H9 (cell line): ENCODE measurements around the gene PTPRK. TPM values are rescaled to one million over a fixed set of nuclear protein-coding genes. Genes with fewer than 3 reads are reported as not detected.

Experiments used
- DNase-seq: peaks from one replicate; pipeline ENCODE4 v3.0.0-alpha.2; 2017
- H2AFZ ChIP-seq: one replicate; pipeline ENCODE4 v1.6.1; 2013; ENCODE audit warnings: mild to moderate bottlenecking, low read length, control low read depth, moderate library complexity
- H2AK5ac ChIP-seq: 2 replicates; pipeline ENCODE4 v1.6.1; 2013; ENCODE audit warnings: low read length, control low read depth, mixed read lengths; ENCODE audit not compliant: insufficient read length
- H2BK120ac ChIP-seq: one replicate; pipeline ENCODE4 v1.6.1; 2013; ENCODE audit warnings: low read depth, mild to moderate bottlenecking, low read length, control low read depth, inconsistent platforms; ENCODE audit not compliant: poor library complexity, severe bottlenecking
- H2BK12ac ChIP-seq: 2 replicates; pipeline ENCODE4 v1.6.1; 2013; ENCODE audit warnings: low read length, control low read depth, mixed read lengths, low read depth; ENCODE audit not compliant: insufficient read length
- H2BK15ac ChIP-seq: 2 replicates; pipeline ENCODE4 v1.6.1; 2013; ENCODE audit warnings: low read depth, low read length, control low read depth
- H2BK20ac ChIP-seq: one replicate; pipeline ENCODE4 v1.6.1; 2013; ENCODE audit warnings: low read depth, mild to moderate bottlenecking, low read length, control low read depth, inconsistent platforms; ENCODE audit not compliant: poor library complexity, severe bottlenecking
- H2BK5ac ChIP-seq: 2 replicates; pipeline ENCODE4 v1.6.1; 2013; ENCODE audit warnings: low read length, control low read depth, mixed read lengths; ENCODE audit not compliant: insufficient read length
- H3K14ac ChIP-seq: 2 replicates; pipeline ENCODE4 v1.6.1; 2013; ENCODE audit warnings: low read length, control low read depth; ENCODE audit not compliant: insufficient read depth
- H3K18ac ChIP-seq: 2 replicates; pipeline ENCODE4 v1.6.1; 2013; ENCODE audit warnings: low read depth, mild to moderate bottlenecking, mixed read lengths, low read length, control low read depth; ENCODE audit not compliant: insufficient read length
- H3K23ac ChIP-seq: 2 replicates; pipeline ENCODE4 v1.6.1; 2013; ENCODE audit warnings: low read length, control low read depth, mixed read lengths, low read depth; ENCODE audit not compliant: insufficient read length
- H3K23me2 ChIP-seq: 2 replicates; pipeline ENCODE4 v1.6.1; 2013; ENCODE audit warnings: low read depth, mild to moderate bottlenecking, mixed read lengths, low read length, control low read depth; ENCODE audit not compliant: insufficient read length, poor library complexity, severe bottlenecking
- H3K27ac ChIP-seq: 2 replicates; pipeline ENCODE4 v1.5.1; 2013; ENCODE audit warnings: low read length, control low read depth, mixed read lengths, low read depth; ENCODE audit not compliant: insufficient read length
- H3K27me3 ChIP-seq: 2 replicates; pipeline ENCODE4 v1.6.1; 2013; ENCODE audit warnings: low read length, control low read depth, inconsistent platforms; ENCODE audit not compliant: insufficient read depth
- H3K4ac ChIP-seq: 2 replicates; pipeline ENCODE4 v1.6.1; 2013; ENCODE audit warnings: low read depth, mild to moderate bottlenecking, control low read depth, inconsistent platforms, low read length, moderate library complexity
- H3K4me1 ChIP-seq: 2 replicates; pipeline ENCODE4 v1.6.1; 2013; ENCODE audit warnings: low read length, control low read depth, inconsistent platforms; ENCODE audit not compliant: insufficient read depth
- H3K4me2 ChIP-seq: 2 replicates; pipeline ENCODE4 v1.6.1; 2013; ENCODE audit warnings: low read length, control low read depth, mixed read lengths; ENCODE audit not compliant: insufficient read length, insufficient read depth
- H3K56ac ChIP-seq: 2 replicates; pipeline ENCODE4 v1.6.1; 2013; ENCODE audit warnings: low read depth, mild to moderate bottlenecking, mixed read lengths, low read length, control low read depth; ENCODE audit not compliant: insufficient read length
- H3K79me1 ChIP-seq: 2 replicates; pipeline ENCODE4 v1.6.1; 2013; ENCODE audit warnings: low read depth, mild to moderate bottlenecking, moderate library complexity, low read length, control low read depth, inconsistent platforms; ENCODE audit not compliant: insufficient read depth, poor library complexity, severe bottlenecking
- H3K79me2 ChIP-seq: 2 replicates; pipeline ENCODE4 v1.6.1; 2013; ENCODE audit warnings: low read length, control low read depth, inconsistent platforms; ENCODE audit not compliant: insufficient read depth
- H3K9ac ChIP-seq: 2 replicates; pipeline ENCODE4 v1.6.1; 2013; ENCODE audit warnings: low read length, control low read depth, mixed read lengths; ENCODE audit not compliant: insufficient read length; ENCODE audit errors: extremely low read depth
- H3K9me3 ChIP-seq: one replicate; pipeline ENCODE4 v1.6.1; 2013; ENCODE audit warnings: low read depth, low read length, inconsistent platforms; ENCODE audit not compliant: control insufficient read depth
- H3T11ph ChIP-seq: one replicate; pipeline ENCODE4 v1.6.1; 2013; ENCODE audit warnings: mild to moderate bottlenecking, low read length, control low read depth, inconsistent platforms
- H4K20me1 ChIP-seq: one replicate; pipeline ENCODE4 v1.6.1; 2013; ENCODE audit not compliant: control insufficient read depth, insufficient read length, insufficient read depth
- H4K5ac ChIP-seq: 2 replicates; pipeline ENCODE4 v1.6.1; 2013; ENCODE audit warnings: low read depth, mild to moderate bottlenecking, mixed read lengths, low read length, control low read depth; ENCODE audit not compliant: insufficient read length
- H4K8ac ChIP-seq: replicated peaks from 2 replicates; pipeline ENCODE4 v1.6.1; 2013; ENCODE audit warnings: low read length, control low read depth, mixed read lengths, low read depth; ENCODE audit not compliant: insufficient read length
- H4K91ac ChIP-seq: 2 replicates; pipeline ENCODE4 v1.6.1; 2013; ENCODE audit warnings: low read depth, mild to moderate bottlenecking, moderate library complexity, mixed read lengths, low read length, control low read depth; ENCODE audit not compliant: insufficient read length
- H3K27ac Mint-ChIP-seq, 3 experiments: 2 replicates in 2 of 3; 3 replicates in 1 of 3; pipeline ENCODE4 v1.8.0; 2020 to 2021; ENCODE audit warnings: mixed read lengths in 3 of 3, mild to moderate bottlenecking in 1 of 3, moderate library complexity in 1 of 3
- H3K27me3 Mint-ChIP-seq: 2 replicates; pipeline ENCODE4 v1.8.0; 2021; ENCODE audit warnings: low read depth, mild to moderate bottlenecking, moderate library complexity, mixed read lengths
- H3K36me3 Mint-ChIP-seq, 3 experiments: 2 replicates in 2 of 3; 3 replicates in 1 of 3; pipeline ENCODE4 v1.8.0; 2020 to 2021; ENCODE audit warnings: low read depth in 3 of 3, mixed read lengths in 3 of 3; ENCODE audit not compliant: insufficient read depth in 1 of 3
- H3K4me1 Mint-ChIP-seq, 2 experiments: 2 replicates each; pipeline ENCODE4 v1.8.0; 2020; ENCODE audit warnings: mixed read lengths in 2 of 2
- H3K4me3 Mint-ChIP-seq, 2 experiments: 2 replicates in 1 of 2; 3 replicates in 1 of 2; pipeline ENCODE4 v1.8.0; 2020 to 2021; ENCODE audit warnings: mild to moderate bottlenecking in 2 of 2, mixed read lengths in 2 of 2, moderate library complexity in 1 of 2
- H3K9me3 Mint-ChIP-seq, 2 experiments: 2 replicates in 1 of 2; 3 replicates in 1 of 2; pipeline ENCODE4 v1.8.0; 2020; ENCODE audit warnings: mild to moderate bottlenecking in 2 of 2, mixed read lengths in 2 of 2, moderate library complexity in 1 of 2
- WGBS: extraction: QIAGEN DNeasy Blood & Tissue Kit; methylation state at CpG from one replicate; pipeline ENCODE4 v1.1.7; 2013; ENCODE audit warnings: missing lambda C conversion rate, low lambda C conversion rate, mixed read lengths; ENCODE audit not compliant: insufficient read length; ENCODE audit errors: extremely low coverage; 5-methylcytosine and 5-hydroxymethylcytosine counted together
- total RNA-seq: library from RNA; stranded (reverse); gene quantifications from 2 replicates; pipeline ENCODE4 v1.2.1, GENCODE V29; 2021
- TF ChIP-seq, protein P1 (sequence below): fragments of 200-600 bp; sonication (generic); conservative IDR thresholded peaks from 3 replicates; pipeline ENCODE4 v1.8.0; 2021; ENCODE audit warnings: antibody characterized with exemption, mild to moderate bottlenecking

The PTPRK gene
- total RNA-seq, 1 experiment from 2014 or later, result 47.9 TPM

DNA sequence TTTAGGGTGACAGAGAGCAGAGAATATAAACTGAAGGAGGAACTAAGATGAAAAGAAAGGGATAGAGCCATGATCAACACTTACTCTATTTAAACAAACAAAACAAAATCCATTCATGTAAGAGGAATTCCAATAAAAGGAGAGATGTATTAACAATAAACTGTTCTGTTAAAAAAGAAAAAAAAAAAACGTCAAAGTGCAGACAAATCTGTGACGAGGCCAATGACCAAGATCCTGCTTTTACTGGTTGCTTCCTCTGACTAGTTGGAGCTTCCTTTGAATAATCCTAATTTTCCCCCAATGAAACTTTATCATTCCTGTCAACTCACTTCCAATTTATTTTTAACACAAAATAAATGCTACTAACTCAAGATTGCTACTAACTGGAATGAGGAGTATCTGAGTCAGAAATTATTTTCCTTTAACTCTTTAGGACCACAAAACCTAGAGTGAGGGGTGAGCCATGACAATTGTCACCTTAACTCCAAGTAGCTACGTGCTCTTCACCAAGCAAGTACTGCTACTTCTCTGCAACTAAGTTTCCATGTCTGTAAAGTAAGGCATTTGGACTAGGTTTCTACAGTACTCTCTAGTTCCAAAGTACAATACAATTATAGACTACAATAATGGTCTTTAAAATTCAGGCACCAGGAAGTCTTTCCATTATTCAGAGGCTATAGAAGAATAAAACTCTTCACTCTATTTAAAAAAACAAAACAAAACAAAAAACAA lies 152.0 kb downstream of the PTPRK start:
- Histone ChIP-seq H2AFZ (no peak overlapping the region), H3K27ac (no peak overlapping the region), H4K91ac (no peak overlapping the region), H4K8ac (no peak overlapping the region), H4K5ac (no peak overlapping the region), H3K4me1 (no peaks in the 10 kb centered on the region), H3K79me2 (no peaks in the 10 kb centered on the region), H3T11ph (no peak overlapping the region), H2BK20ac (no peak overlapping the region), H3K27me3 (no peaks in the 10 kb centered on the region), H3K23ac (no peak overlapping the region), H3K4me2 (no peak overlapping the region), H2BK15ac (no peak overlapping the region), H3K14ac (no peak overlapping the region), H3K23me2 (no peaks in the 10 kb centered on the region), H3K56ac (no peak overlapping the region), H2BK120ac (no peak overlapping the region), H3K79me1 (no peaks in the 10 kb centered on the region), H3K9me3 (no peaks in the 10 kb centered on the region), H3K4ac (no peak overlapping the region), H2AK5ac (no peak overlapping the region), H3K9ac (no peak overlapping the region), H2BK12ac (no peak overlapping the region), H3K18ac (no peak overlapping the region), H4K20me1 (no peaks in the 10 kb centered on the region), H2BK5ac (no peak overlapping the region)
- no peaks in the 10 kb centered on the region for H3K27me3 Mint-ChIP-seq
- no CpG with 5 or more reads among the region's 3 CpGs for WGBS
- no peak for DNase-seq
- H3K4me3 Mint-ChIP-seq, result no peak overlapping the region
- H3K36me3 Mint-ChIP-seq, result no peaks in the 10 kb centered on the region
- no peak overlapping the region; a peak in 1 of 7 replicates for H3K27ac Mint-ChIP-seq
- TF ChIP-seq, protein P1, sequence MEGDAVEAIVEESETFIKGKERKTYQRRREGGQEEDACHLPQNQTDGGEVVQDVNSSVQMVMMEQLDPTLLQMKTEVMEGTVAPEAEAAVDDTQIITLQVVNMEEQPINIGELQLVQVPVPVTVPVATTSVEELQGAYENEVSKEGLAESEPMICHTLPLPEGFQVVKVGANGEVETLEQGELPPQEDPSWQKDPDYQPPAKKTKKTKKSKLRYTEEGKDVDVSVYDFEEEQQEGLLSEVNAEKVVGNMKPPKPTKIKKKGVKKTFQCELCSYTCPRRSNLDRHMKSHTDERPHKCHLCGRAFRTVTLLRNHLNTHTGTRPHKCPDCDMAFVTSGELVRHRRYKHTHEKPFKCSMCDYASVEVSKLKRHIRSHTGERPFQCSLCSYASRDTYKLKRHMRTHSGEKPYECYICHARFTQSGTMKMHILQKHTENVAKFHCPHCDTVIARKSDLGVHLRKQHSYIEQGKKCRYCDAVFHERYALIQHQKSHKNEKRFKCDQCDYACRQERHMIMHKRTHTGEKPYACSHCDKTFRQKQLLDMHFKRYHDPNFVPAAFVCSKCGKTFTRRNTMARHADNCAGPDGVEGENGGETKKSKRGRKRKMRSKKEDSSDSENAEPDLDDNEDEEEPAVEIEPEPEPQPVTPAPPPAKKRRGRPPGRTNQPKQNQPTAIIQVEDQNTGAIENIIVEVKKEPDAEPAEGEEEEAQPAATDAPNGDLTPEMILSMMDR, result no peak
- no peaks in the 10 kb centered on the region for H3K9me3 Mint-ChIP-seq
- no peaks in the 10 kb centered on the region for H3K4me1 Mint-ChIP-seq
